H1 (cell line): Measurements from ENCODE around the gene MAN1C1. TPM values are rescaled to one million over a fixed set of nuclear protein-coding genes. Genes with fewer than 3 reads are reported as not detected.

Experiments
- CTCF ChIA-PET: fragments of 300-600 bp; sonication (Branson Sonifier 250); formaldehyde crosslinking; loops from one replicate; lab custom pipeline; 2021; ENCODE audit not compliant: partially characterized antibody; lab: Charles Lee
- POLR2A ChIA-PET: fragments of 300-600 bp; sonication (Branson Sonifier 250); formaldehyde crosslinking; loops from one replicate; lab custom pipeline; 2021; ENCODE audit warnings: inconsistent platforms; ENCODE audit not compliant: partially characterized antibody; lab: Charles Lee
- DNase-seq, 2 experiments: peaks; one replicate each; pipeline versions ENCODE4 v3.0.0 to v3.0.0-alpha.2; 2010 to 2022; ENCODE audit warnings: low spot score in 2 of 2, low read depth in 1 of 2, mixed read lengths in 1 of 2
- FAIRE-seq: peaks from 2 replicates; lab custom pipeline; 2011; peaks lifted over from hg19 to GRCh38; lab: Jason Lieb, UNC
- H2AFZ ChIP-seq: 2 replicates; pipeline ENCODE4 v1.8.1; 2012; ENCODE audit warnings: low read length, inconsistent platforms
- H2AK5ac ChIP-seq: 2 replicates; pipeline ENCODE4 v1.6.1; 2013; ENCODE audit warnings: low read depth, low read length
- H2BK120ac ChIP-seq: replicated peaks from 2 replicates; pipeline ENCODE3; 2013; ENCODE audit warnings: low read depth, low read length, inconsistent platforms
- H2BK12ac ChIP-seq: 2 replicates; pipeline ENCODE4 v1.6.1; 2013; ENCODE audit warnings: low read depth, low read length
- H2BK15ac ChIP-seq: 2 replicates; pipeline ENCODE4 v1.6.1; 2013; ENCODE audit warnings: low read length
- H2BK20ac ChIP-seq: 2 replicates; pipeline ENCODE4 v1.6.1; 2013; ENCODE audit warnings: low read length
- H2BK5ac ChIP-seq: 2 replicates; pipeline ENCODE4 v1.6.1; 2013; ENCODE audit warnings: low read depth, low read length
- H3K14ac ChIP-seq: 2 replicates; pipeline ENCODE4 v1.6.1; 2013; ENCODE audit warnings: inconsistent platforms; ENCODE audit not compliant: insufficient read length
- H3K18ac ChIP-seq: 2 replicates; pipeline ENCODE4 v1.6.1; 2013; ENCODE audit warnings: low read length; ENCODE audit errors: extremely low read depth
- H3K23ac ChIP-seq: 2 replicates; pipeline ENCODE4 v1.6.1; 2013; ENCODE audit warnings: inconsistent platforms; ENCODE audit not compliant: insufficient read length
- H3K23me2 ChIP-seq: 2 replicates; pipeline ENCODE4 v1.6.1; 2013; ENCODE audit warnings: low read depth, low read length
- H3K27ac ChIP-seq: 2 replicates; pipeline ENCODE4 v1.6.1; 2011; ENCODE audit warnings: low read depth, low read length, inconsistent platforms
- H3K27me3 ChIP-seq, 4 experiments: replicated peaks in 1 of 4; 1 replicate in 1 of 4; 2 replicates in 3 of 4; pipeline versions ENCODE4 v1.6.1 to v1.8.1; 2011 to 2013; ENCODE audit warnings: low read length in 3 of 4, mild to moderate bottlenecking in 3 of 4, inconsistent platforms in 2 of 4, mixed read lengths in 2 of 4, moderate library complexity in 1 of 4; ENCODE audit not compliant: control insufficient read depth in 3 of 4, insufficient read depth in 3 of 4; ENCODE audit errors: extremely low read depth in 1 of 4
- H3K36me3 ChIP-seq, 4 experiments: 2 replicates each; pipeline versions ENCODE4 v1.6.1 to v1.8.1; 2011 to 2013; ENCODE audit warnings: mild to moderate bottlenecking in 4 of 4, low read length in 3 of 4, moderate library complexity in 2 of 4, control low read depth in 1 of 4, inconsistent platforms in 1 of 4; ENCODE audit not compliant: insufficient read depth in 4 of 4, control insufficient read depth in 2 of 4
- H3K4ac ChIP-seq: replicated peaks from 2 replicates; pipeline ENCODE3; 2013; ENCODE audit warnings: low read length, low read depth, mixed read lengths, inconsistent platforms; ENCODE audit not compliant: insufficient read length
- H3K4me1 ChIP-seq, 4 experiments: replicated peaks in 1 of 4; 1 replicate in 1 of 4; 2 replicates in 3 of 4; pipeline versions ENCODE4 v1.6.1 to v1.8.1; 2011 to 2013; ENCODE audit warnings: low read length in 3 of 4, inconsistent platforms in 2 of 4, mixed read lengths in 1 of 4; ENCODE audit not compliant: insufficient read depth in 4 of 4, control insufficient read depth in 3 of 4
- H3K4me2 ChIP-seq, 2 experiments: 2 replicates each; pipeline versions ENCODE4 v1.6.1 to v1.8.1; 2011 to 2013; ENCODE audit warnings: low read depth in 2 of 2, low read length in 2 of 2, control low read depth in 1 of 2, inconsistent platforms in 1 of 2, mild to moderate bottlenecking in 1 of 2; ENCODE audit not compliant: insufficient read depth in 1 of 2
- H3K4me3 ChIP-seq, 4 experiments: fragments of 200-600, 300-600 bp in 1 of 4; sonication (generic), shearing (Covaris generic), sonication (Bioruptor Twin) in 1 of 4; 2 replicates each; pipeline versions ENCODE4 v1.5.1 to v1.8.1; 2011 to 2016; ENCODE audit warnings: low read length in 4 of 4, low read depth in 3 of 4, control low read depth in 2 of 4, inconsistent platforms in 2 of 4, mild to moderate bottlenecking in 2 of 4, mixed read lengths in 1 of 4, moderate library complexity in 1 of 4; ENCODE audit not compliant: insufficient read depth in 2 of 4; ENCODE audit errors: extremely low read depth in 1 of 4
- H3K56ac ChIP-seq: replicated peaks from 2 replicates; pipeline ENCODE3; 2013; ENCODE audit warnings: low read depth, mild to moderate bottlenecking, mixed read lengths, low read length, inconsistent platforms; ENCODE audit not compliant: insufficient read length
- H3K79me1 ChIP-seq: 2 replicates; pipeline ENCODE4 v1.6.1; 2013; ENCODE audit warnings: low read depth, low read length, control low read depth
- H3K79me2 ChIP-seq, 2 experiments: 2 replicates each; pipeline versions ENCODE4 v1.6.1 to v1.8.1; 2012 to 2013; ENCODE audit warnings: low read length in 2 of 2, mild to moderate bottlenecking in 2 of 2, inconsistent platforms in 1 of 2; ENCODE audit not compliant: insufficient read depth in 2 of 2, control insufficient read depth in 1 of 2
- H3K9ac ChIP-seq, 4 experiments: replicated peaks in 1 of 4; 1 replicate in 1 of 4; 2 replicates in 3 of 4; pipeline versions ENCODE4 v1.6.1 to v1.8.1; 2011 to 2013; ENCODE audit warnings: low read depth in 3 of 4, low read length in 3 of 4, control low read depth in 2 of 4, mild to moderate bottlenecking in 2 of 4, moderate library complexity in 2 of 4, inconsistent platforms in 1 of 4; ENCODE audit errors: extremely low read depth in 1 of 4
- H3K9me3 ChIP-seq, 2 experiments: 2 replicates each; pipeline versions ENCODE4 v1.6.1 to v1.8.1; 2012 to 2013; ENCODE audit warnings: mild to moderate bottlenecking in 2 of 2, moderate library complexity in 2 of 2, control low read depth in 1 of 2, inconsistent platforms in 1 of 2, low read depth in 1 of 2, low read length in 1 of 2, mixed read lengths in 1 of 2; ENCODE audit not compliant: insufficient read depth in 2 of 2
- H4K20me1 ChIP-seq, 2 experiments: replicated peaks in 1 of 2; 2 replicates each; pipeline versions ENCODE3 to v1.8.1; 2011 to 2013; ENCODE audit warnings: inconsistent platforms in 2 of 2, low read length in 2 of 2, mild to moderate bottlenecking in 1 of 2; ENCODE audit not compliant: insufficient read depth in 2 of 2, control insufficient read depth in 1 of 2
- H4K5ac ChIP-seq: 2 replicates; pipeline ENCODE4 v1.6.1; 2013; ENCODE audit warnings: low read length, low read depth, mixed read lengths, inconsistent platforms; ENCODE audit not compliant: insufficient read length
- H4K8ac ChIP-seq: 2 replicates; pipeline ENCODE4 v1.8.0; 2013; ENCODE audit warnings: mild to moderate bottlenecking, moderate library complexity, low read length, inconsistent platforms; ENCODE audit not compliant: insufficient read depth; ENCODE audit errors: extremely low read depth
- H4K91ac ChIP-seq: replicated peaks from 2 replicates; pipeline ENCODE3; 2013; ENCODE audit warnings: low read length, mixed read lengths, inconsistent platforms; ENCODE audit not compliant: insufficient read length
- ASH2L ChIP-seq: fragments of 200-600, 300-600 bp; sonication (generic); IDR thresholded peaks from one replicate; pipeline ENCODE4 v1.7.1; 2017; ENCODE audit warnings: low read length
- CHD2 ChIP-seq: IDR thresholded peaks from 2 replicates; pipeline ENCODE4 v1.6.1; 2012; ENCODE audit warnings: low read length, improper control_type of control experiment
- CREB1 ChIP-seq: IDR thresholded peaks from 2 replicates; pipeline ENCODE4 v1.6.1; 2012; ENCODE audit warnings: inconsistent platforms
- KDM4A ChIP-seq: IDR thresholded peaks from one replicate; pipeline ENCODE4 v1.7.1; 2012; ENCODE audit warnings: low read depth, mild to moderate bottlenecking, moderate library complexity, low read length, inconsistent platforms; ENCODE audit not compliant: severe bottlenecking
- NRF1 ChIP-seq: IDR thresholded peaks from 2 replicates; pipeline ENCODE4 v1.6.1; 2011; ENCODE audit warnings: mild to moderate bottlenecking, low read depth, low read length, improper control_type of control experiment
- RAD21 ChIP-seq, 2 experiments: IDR thresholded peaks in 1 of 2; conservative IDR thresholded peaks in 1 of 2; 2 replicates each; pipeline ENCODE4 v1.6.1; 2011; ENCODE audit warnings: low read depth in 2 of 2, low read length in 2 of 2, improper control_type of control experiment in 1 of 2, inconsistent platforms in 1 of 2, mild to moderate bottlenecking in 1 of 2, moderate library complexity in 1 of 2
- SP1 ChIP-seq: IDR thresholded peaks from 2 replicates; pipeline ENCODE4 v1.6.1; 2011; ENCODE audit warnings: low read depth, low read length
- SUZ12 ChIP-seq: fragments of 200-600 bp; sonication (generic); IDR thresholded peaks from 2 replicates; pipeline ENCODE4 v1.6.1; 2012; ENCODE audit warnings: mild to moderate bottlenecking, inconsistent platforms, low read length, moderate library complexity, mixed read lengths
- TCF12 ChIP-seq: IDR thresholded peaks from 2 replicates; pipeline ENCODE4 v1.6.1; 2011; ENCODE audit warnings: low read depth, mild to moderate bottlenecking, low read length
- WGBS, 2 experiments: shearing (Covaris generic) in 1 of 2; methylation state at CpG; one replicate each; pipeline versions ENCODE4 v1.1.6 to v1.1.7; 2013 to 2015; ENCODE audit warnings: low lambda C conversion rate in 2 of 2, mixed read lengths in 2 of 2, inconsistent platforms in 1 of 2, low coverage in 1 of 2, missing lambda C conversion rate in 1 of 2; ENCODE audit not compliant: insufficient replicate concordance in 2 of 2, insufficient coverage in 1 of 2, insufficient read length in 1 of 2; ENCODE audit errors: extremely low coverage in 1 of 2, missing lambda C conversion rate in 1 of 2; 5-methylcytosine and 5-hydroxymethylcytosine counted together
- polyA plus RNA-seq, 7 experiments: library from polyadenylated mRNA; depleted of rRNA in 3 of 7; stranded (reverse) in 5 of 7; unstranded in 2 of 7; fragments of >200 nt in 5 of 7; fragments of 200-250 nt in 2 of 7; gene quantifications; 1 replicate in 5 of 7; 2 replicates in 1 of 7; 4 replicates in 1 of 7; pipeline versions ENCODE4 v1.2.1 to v1.2.3, GENCODE V29; 2011 to 2013; ENCODE audit warnings: missing spikeins in 2 of 7, mixed read lengths in 2 of 7
- total RNA-seq: library from RNA; stranded (reverse); fragmentation: NEBNext Ultra II Directional; extraction: Animal tissue kit (Norgen Biotek cat#: 25700); gene quantifications from 2 replicates; pipeline ENCODE4 v1.2.1, GENCODE V29; 2021

MAN1C1 gene
- total and polyA plus RNA-seq, 2 of the 8 experiments (the other 6 are each of a cell fraction or from before 2014, with no cell fraction given) = 7.8 to 15.2 TPM

- H3K9me3 ChIP-seq = no peaks in the 10 kb centered on the region
- FAIRE-seq = no peak
Measured at GRCh38 chr1:25832336-25833037, 215.9 kb downstream of the MAN1C1 start.

More at GRCh38 chr1:25832336-25833037, 215.9 kb downstream of the MAN1C1 start:
- H3K23me2 ChIP-seq = no peaks in the 10 kb centered on the region
- no peak overlapping the region for H3K27ac ChIP-seq
- no peak for TF ChIP-seq NRF1
- no peak for TF ChIP-seq SP1
- no peak for TF ChIP-seq CHD2
- TF ChIP-seq TCF12 = no peak
- TF ChIP-seq SUZ12 = no peak
- no peak for TF ChIP-seq ASH2L
- no peak for TF ChIP-seq CREB1
- TF ChIP-seq KDM4A = no peak
- TF ChIP-seq RAD21 (IDR thresholded peaks at IDR 0.05 in 1 of 2, conservative IDR thresholded peaks at IDR 0.05 in 1 of 2; ENCODE audit: low read depth in 2 of 2, low read length in 2 of 2) = no peak
- TF ChIP-seq, all 59 proteins: peak for 0
- Histone ChIP-seq H3K4ac (no peak overlapping the region), H3K56ac (no peak overlapping the region), H2BK20ac (no peak overlapping the region), H3K79me1 (no peaks in the 10 kb centered on the region; the same call in 1 of the 2 replicates), H3K23ac (no peak overlapping the region), H3K4me2 (no peak overlapping the region), H3K9ac (no peak overlapping the region), H3K79me2 (no peaks in the 10 kb centered on the region), H3K4me1 (no peaks in the 10 kb centered on the region), H3K14ac (no peak overlapping the region), H4K8ac (no peak overlapping the region), H2BK15ac (no peak overlapping the region), H2BK120ac (no peak overlapping the region), H2BK5ac (no peak overlapping the region), H3K18ac (no peak overlapping the region), H3K4me3 (no peak overlapping the region), H4K91ac (no peak overlapping the region), H3K36me3 (peaks cover 23 to 89% (median 66%) of the 10 kb centered on the region in 4 experiments), H3K27me3 (no peaks in the 10 kb centered on the region), H2AFZ (no peak overlapping the region), H2AK5ac (no peak overlapping the region), H4K20me1 (peaks cover 2 to 4% of the 10 kb centered on the region in 2 experiments), H2BK12ac (no peak overlapping the region), H4K5ac (no peak overlapping the region)
- ChIA-PET POLR2A (interaction anchor here (0.7 to 1.4 kb wide), 5 partner anchors 9 to 40 kb away, joined by 3 to 4 read pairs (median 3); partner anchors contain the start of gene MTFR1L), CTCF (interaction anchor here (1.1 to 1.7 kb wide), 4 partner anchors 12 to 22 kb away, joined by 3 to 6 read pairs (median 4); no protein-coding TSS in a partner anchor)
- no peak for DNase-seq
- WGBS, 2 experiments = 92% methylated on average over 6 of the region's 6 CpGs; no CpG with 5 or more reads in 1 of the 2 experiments
